ENCODE measurements around the gene MANSC1.

- TF ChIP-seq CTCF (IDR thresholded peaks at IDR 0.05) (no peak), POLR2A (IDR thresholded peaks at IDR 0.05) (no peak), POLR2AphosphoS5 (IDR thresholded peaks at IDR 0.05; ENCODE audit: insufficient read depth in 1 of 2, low read depth in 1 of 2) (no peak)
Observed at GRCh38 chr12:12331896-12332295, 18.1 kb downstream of the MANSC1 start.

All from vagina (tissue), 2 donors.